MM.1S (cell line): ENCODE measurements around the gene PCMT1.
"Not testable (repeated sequence)": the region's sequence is repeated elsewhere in the genome, so short reads cannot be mapped to it uniquely, and the experiment has no call there.

ENCODE experiments used
- DNase-seq: peaks from one replicate; pipeline ENCODE4 v3.0.0-alpha.2; 2015
- H2AFZ ChIP-seq: fragments of 300-600 bp; sonication (generic); 2 replicates; pipeline ENCODE4 v1.6.0; 2016; ENCODE audit warnings: antibody characterized with exemption, low read length
- H3F3A ChIP-seq: fragments of 300-600 bp; sonication (generic); 2 replicates; pipeline ENCODE4 v1.6.1; 2016; ENCODE audit warnings: mild to moderate bottlenecking, antibody characterized with exemption, low read length, moderate library complexity, mixed read lengths; ENCODE audit not compliant: insufficient read depth
- H3K27ac ChIP-seq: fragments of 300-600 bp; sonication (generic); 2 replicates; pipeline ENCODE4 v1.5.1; 2016; ENCODE audit warnings: mild to moderate bottlenecking, low read length
- H3K27me3 ChIP-seq: fragments of 300-600 bp; sonication (generic); replicated peaks from 2 replicates; pipeline ENCODE4 v1.6.0; 2016; ENCODE audit warnings: low read length; ENCODE audit not compliant: insufficient read depth
- H3K36me3 ChIP-seq: fragments of 300-600 bp; sonication (generic); replicated peaks from 2 replicates; pipeline ENCODE4 v1.6.1; 2016; ENCODE audit warnings: mild to moderate bottlenecking, low read length, mixed read lengths; ENCODE audit not compliant: insufficient read depth
- H3K4me1 ChIP-seq: fragments of 300-600 bp; sonication (generic); 2 replicates; pipeline ENCODE4 v1.6.1; 2016; ENCODE audit warnings: low read length, mixed read lengths
- H3K4me2 ChIP-seq: fragments of 300-600 bp; sonication (generic); 2 replicates; pipeline ENCODE4 v1.6.0; 2016; ENCODE audit warnings: low read depth, low read length
- H3K4me3 ChIP-seq: fragments of 300-600 bp; sonication (generic); 2 replicates; pipeline ENCODE4 v1.5.1; 2016; ENCODE audit warnings: low read length, mixed read lengths
- H3K79me2 ChIP-seq: fragments of 300-600 bp; sonication (generic); 2 replicates; pipeline ENCODE4 v1.6.1; 2016; ENCODE audit warnings: mixed run types, low read length, mixed read lengths
- H3K9ac ChIP-seq: fragments of 300-600 bp; sonication (generic); 2 replicates; pipeline ENCODE4 v1.6.1; 2016; ENCODE audit warnings: low read length, mixed read lengths
- H3K9me2 ChIP-seq: fragments of 300-600 bp; sonication (generic); replicated peaks from 2 replicates; pipeline ENCODE4 v1.6.1; 2016; ENCODE audit warnings: mild to moderate bottlenecking, low read length, mixed read lengths; ENCODE audit not compliant: insufficient read depth
- H3K9me3 ChIP-seq: fragments of 300-600 bp; sonication (generic); replicated peaks from 2 replicates; pipeline ENCODE4 v1.6.1; 2016; ENCODE audit warnings: mild to moderate bottlenecking, low read length, mixed read lengths; ENCODE audit not compliant: insufficient read depth
- H4K20me1 ChIP-seq: fragments of 300-600 bp; sonication (generic); 2 replicates; pipeline ENCODE4 v1.6.1; 2016; ENCODE audit warnings: mild to moderate bottlenecking, low read length, moderate library complexity, mixed read lengths; ENCODE audit not compliant: insufficient read depth
- CTCF ChIP-seq: fragments of 300-600 bp; sonication (generic); IDR thresholded peaks from 2 replicates; pipeline ENCODE4 v1.5.1; 2016; ENCODE audit warnings: antibody characterized with exemption, low read length, mixed read lengths
- EZH2 ChIP-seq: fragments of 300-600 bp; sonication (generic); optimal IDR thresholded peaks from 2 replicates; pipeline ENCODE3; 2017; ENCODE audit warnings: low read depth, mild to moderate bottlenecking, antibody characterized with exemption, low read length, mixed read lengths
- EZH2phosphoT487 ChIP-seq: fragments of 300-600 bp; sonication (generic); IDR thresholded peaks from 2 replicates; pipeline ENCODE4 v1.6.1; 2018; ENCODE audit warnings: antibody characterized with exemption, low read length

PCMT1 gene

GRCh38 chr6:149852180-149852579 is 102.6 kb downstream of the PCMT1 start:
- Histone ChIP-seq H3K27ac (no peak overlapping the region), H4K20me1 (no peaks in the 10 kb centered on the region), H3F3A (no peaks in the 10 kb centered on the region), H2AFZ (no peak overlapping the region), H3K4me2 (no peak overlapping the region), H3K4me3 (no peak overlapping the region), H3K27me3 (no peaks in the 10 kb centered on the region), H3K9ac (no peak overlapping the region), H3K36me3 (no peaks in the 10 kb centered on the region), H3K4me1 (no peaks in the 10 kb centered on the region), H3K9me2 (no peaks in the 10 kb centered on the region), H3K79me2 (no peaks in the 10 kb centered on the region), H3K9me3 (no peaks in the 10 kb centered on the region)
- no peak for TF ChIP-seq EZH2phosphoT487
- no peak for TF ChIP-seq CTCF
- no peak for TF ChIP-seq EZH2
- DNase-seq = no peak

- TF ChIP-seq EZH2phosphoT487 = no peak
- TF ChIP-seq CTCF = no peak
- Histone ChIP-seq H3K4me3 (no peak overlapping the region), H4K20me1 (no peaks in the 10 kb centered on the region), H3K9me3 (no peaks in the 10 kb centered on the region), H3K27ac (no peak overlapping the region), H3K9ac (no peak overlapping the region), H3K36me3 (no peaks in the 10 kb centered on the region), H3F3A (no peaks in the 10 kb centered on the region), H3K4me1 (no peaks in the 10 kb centered on the region), H3K4me2 (no peak overlapping the region), H3K79me2 (no peaks in the 10 kb centered on the region), H2AFZ (no peak overlapping the region), H3K9me2 (no peaks in the 10 kb centered on the region), H3K27me3 (no peaks in the 10 kb centered on the region)
- DNase-seq = no peak
Measured at GRCh38 chr6:149852881-149853280, 103.3 kb downstream of the PCMT1 start.

GRCh38 chr6:149854017-149854416 is 104.5 kb downstream of the PCMT1 start:
- not testable (repeated sequence) for H3K27ac ChIP-seq, H3K4me1 ChIP-seq, DNase-seq, H3K9me2 ChIP-seq, H3K9me3 ChIP-seq, H3K79me2 ChIP-seq, H3K9ac ChIP-seq, H3F3A ChIP-seq, H3K36me3 ChIP-seq, H4K20me1 ChIP-seq, H3K4me2 ChIP-seq, H2AFZ ChIP-seq, H3K27me3 ChIP-seq, H3K4me3 ChIP-seq

- no peak overlapping the region for H3K9ac ChIP-seq
- no peaks in the 10 kb centered on the region for H3K27me3 ChIP-seq
- H2AFZ ChIP-seq = no peak overlapping the region
- no peaks in the 10 kb centered on the region for H3K36me3 ChIP-seq
- no peak overlapping the region for H3K4me3 ChIP-seq
- no peaks in the 10 kb centered on the region for H3K79me2 ChIP-seq
- no peak for TF ChIP-seq CTCF
- no peak for TF ChIP-seq EZH2
- no peak for TF ChIP-seq EZH2phosphoT487
- no peaks in the 10 kb centered on the region for H3K4me1 ChIP-seq
- no peak overlapping the region for H3K27ac ChIP-seq
- H3K9me2 ChIP-seq = no peaks in the 10 kb centered on the region
- no peaks in the 10 kb centered on the region for H3F3A ChIP-seq
- no peak for DNase-seq
- no peaks in the 10 kb centered on the region for H3K9me3 ChIP-seq
- no peaks in the 10 kb centered on the region for H4K20me1 ChIP-seq
- H3K4me2 ChIP-seq = no peak overlapping the region
Measured at GRCh38 chr6:149854532-149854931, 105.0 kb downstream of the PCMT1 start.
